Nephron (organoid): Measurements from ENCODE around the gene NPTXR.

Experiments used
- H3K27ac Mint-ChIP-seq, 3 experiments: 2 replicates each; pipeline ENCODE4 v1.8.0; 2020; ENCODE audit warnings: mixed read lengths in 3 of 3, mild to moderate bottlenecking in 2 of 3, moderate library complexity in 1 of 3
- H3K27me3 Mint-ChIP-seq: 2 replicates; pipeline ENCODE4 v1.8.0; 2021; ENCODE audit warnings: low read depth, mild to moderate bottlenecking, moderate library complexity, mixed read lengths
- H3K36me3 Mint-ChIP-seq: 2 replicates; pipeline ENCODE4 v1.8.0; 2020; ENCODE audit warnings: low read depth, mixed read lengths
- H3K4me1 Mint-ChIP-seq: 2 replicates; pipeline ENCODE4 v1.8.0; 2020; ENCODE audit warnings: mixed read lengths
- H3K4me3 Mint-ChIP-seq, 3 experiments: 2 replicates each; pipeline ENCODE4 v1.8.0; 2020; ENCODE audit warnings: mild to moderate bottlenecking in 3 of 3, mixed read lengths in 3 of 3, moderate library complexity in 2 of 3
- H3K9me3 Mint-ChIP-seq: 2 replicates; pipeline ENCODE4 v1.8.0; 2020; ENCODE audit warnings: mixed read lengths
- TF ChIP-seq, protein P1 (sequence below), 3 experiments: fragments of 200-600 bp; sonication (generic); IDR thresholded peaks; one replicate each; pipeline ENCODE4 v1.5.0; 2021; ENCODE audit warnings: antibody characterized with exemption in 3 of 3; ENCODE audit not compliant: unreplicated experiment in 3 of 3

NPTXR gene

DNA sequence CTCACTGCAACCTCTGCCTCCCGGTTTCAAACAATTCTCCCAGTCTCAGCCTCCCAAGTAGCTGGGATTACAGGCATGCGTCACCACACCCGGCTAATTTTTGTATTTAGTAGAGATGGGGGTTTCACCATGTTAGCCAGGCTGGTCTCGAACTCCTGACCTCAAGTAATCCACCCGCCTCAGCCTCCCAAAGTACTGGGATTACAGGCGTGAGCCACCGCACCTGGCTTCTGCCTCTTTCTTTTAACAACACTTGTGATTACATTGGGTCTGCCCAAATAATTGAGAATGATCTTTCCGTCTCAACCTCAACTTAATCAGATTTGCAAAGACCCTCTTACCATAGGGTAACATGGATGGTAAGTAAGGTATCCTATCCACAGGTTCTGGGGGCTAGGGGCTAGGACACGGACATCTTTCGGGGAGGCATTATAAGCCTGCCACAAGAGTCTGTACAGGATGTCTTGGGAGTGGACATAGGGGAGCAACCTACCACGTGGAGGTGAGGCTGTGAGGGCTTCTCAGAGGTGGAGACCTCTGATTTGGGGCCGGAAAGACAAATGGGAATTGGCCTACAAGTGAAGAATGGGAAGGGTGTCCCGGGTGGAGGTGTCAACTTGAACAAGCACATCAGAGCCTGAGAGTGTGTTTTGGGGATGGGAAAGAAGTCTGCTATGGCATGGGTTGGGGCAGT lies 30.8 kb upstream of the NPTXR start:
- Mint-ChIP-seq H3K36me3 (no peaks in the 10 kb centered on the region), H3K4me1 (peaks cover 25% of the 10 kb centered on the region), H3K9me3 (no peaks in the 10 kb centered on the region), H3K27me3 (peaks cover 11% of the 10 kb centered on the region), H3K27ac (peak overlapping the region; percentile 99 to 100 (median 99)), H3K4me3 (peak overlapping the region; percentile 60 to 97 (median 96))
- TF ChIP-seq, protein P1, sequence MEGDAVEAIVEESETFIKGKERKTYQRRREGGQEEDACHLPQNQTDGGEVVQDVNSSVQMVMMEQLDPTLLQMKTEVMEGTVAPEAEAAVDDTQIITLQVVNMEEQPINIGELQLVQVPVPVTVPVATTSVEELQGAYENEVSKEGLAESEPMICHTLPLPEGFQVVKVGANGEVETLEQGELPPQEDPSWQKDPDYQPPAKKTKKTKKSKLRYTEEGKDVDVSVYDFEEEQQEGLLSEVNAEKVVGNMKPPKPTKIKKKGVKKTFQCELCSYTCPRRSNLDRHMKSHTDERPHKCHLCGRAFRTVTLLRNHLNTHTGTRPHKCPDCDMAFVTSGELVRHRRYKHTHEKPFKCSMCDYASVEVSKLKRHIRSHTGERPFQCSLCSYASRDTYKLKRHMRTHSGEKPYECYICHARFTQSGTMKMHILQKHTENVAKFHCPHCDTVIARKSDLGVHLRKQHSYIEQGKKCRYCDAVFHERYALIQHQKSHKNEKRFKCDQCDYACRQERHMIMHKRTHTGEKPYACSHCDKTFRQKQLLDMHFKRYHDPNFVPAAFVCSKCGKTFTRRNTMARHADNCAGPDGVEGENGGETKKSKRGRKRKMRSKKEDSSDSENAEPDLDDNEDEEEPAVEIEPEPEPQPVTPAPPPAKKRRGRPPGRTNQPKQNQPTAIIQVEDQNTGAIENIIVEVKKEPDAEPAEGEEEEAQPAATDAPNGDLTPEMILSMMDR (IDR thresholded peaks at IDR 0.05; ENCODE audit: unreplicated experiment in 3 of 3) = no peak

DNA sequence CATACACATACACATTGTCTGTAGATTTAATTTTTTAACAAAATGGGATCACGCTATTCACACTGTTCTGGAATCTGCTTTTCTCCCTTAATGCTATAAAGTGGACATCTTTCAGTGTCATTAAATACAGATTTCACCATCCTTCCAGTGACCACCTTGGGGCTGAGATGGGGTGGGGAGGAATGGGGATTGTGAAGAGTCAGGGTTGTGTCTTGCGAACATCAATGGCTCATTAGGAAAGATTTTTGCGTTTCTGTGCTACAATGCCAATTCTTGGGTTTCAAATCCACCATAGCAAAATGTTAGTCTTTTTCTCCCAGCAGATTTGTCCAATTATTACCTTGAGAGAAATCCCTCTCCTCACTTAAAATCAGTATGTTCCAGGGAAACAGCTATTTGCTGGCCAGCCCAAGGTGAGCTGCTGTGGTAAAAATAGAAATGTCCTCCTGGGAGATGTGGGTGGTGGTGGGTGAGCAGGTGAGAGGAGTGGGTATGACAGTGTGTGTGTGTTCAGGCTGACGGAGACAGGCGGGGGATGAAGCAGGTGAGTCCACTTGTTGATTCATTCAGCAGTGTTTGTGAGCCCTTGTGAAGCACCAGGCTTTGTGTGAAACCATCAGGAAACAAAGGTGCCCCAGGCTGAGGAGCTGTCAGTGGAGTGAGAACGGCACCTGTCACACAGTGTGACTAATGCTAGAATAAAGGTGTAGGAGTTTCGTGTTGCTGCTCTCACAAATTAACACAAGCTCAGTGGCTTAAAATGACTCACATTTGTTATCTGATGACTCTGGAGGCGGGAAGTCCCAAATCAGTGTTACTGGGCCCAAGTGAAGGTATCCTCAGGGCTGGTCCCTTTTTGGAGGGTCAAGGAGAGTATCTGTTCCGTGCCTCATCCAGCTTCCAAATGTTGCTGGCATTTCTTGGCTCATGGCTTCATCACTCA lies 29.9 kb upstream of the NPTXR start:
- peaks cover 34% of the 10 kb centered on the region for H3K4me1 Mint-ChIP-seq
- H3K36me3 Mint-ChIP-seq = no peaks in the 10 kb centered on the region
- H3K27ac Mint-ChIP-seq = peak overlapping the region; percentile 99 to 100 (median 99)
- H3K27me3 Mint-ChIP-seq = peaks cover 11% of the 10 kb centered on the region
- H3K9me3 Mint-ChIP-seq = no peaks in the 10 kb centered on the region
- TF ChIP-seq, protein P1 (IDR thresholded peaks at IDR 0.05; ENCODE audit: unreplicated experiment in 3 of 3) = no peak
- peak overlapping the region; percentile 95 to 97 (median 96) for H3K4me3 Mint-ChIP-seq

DNA sequence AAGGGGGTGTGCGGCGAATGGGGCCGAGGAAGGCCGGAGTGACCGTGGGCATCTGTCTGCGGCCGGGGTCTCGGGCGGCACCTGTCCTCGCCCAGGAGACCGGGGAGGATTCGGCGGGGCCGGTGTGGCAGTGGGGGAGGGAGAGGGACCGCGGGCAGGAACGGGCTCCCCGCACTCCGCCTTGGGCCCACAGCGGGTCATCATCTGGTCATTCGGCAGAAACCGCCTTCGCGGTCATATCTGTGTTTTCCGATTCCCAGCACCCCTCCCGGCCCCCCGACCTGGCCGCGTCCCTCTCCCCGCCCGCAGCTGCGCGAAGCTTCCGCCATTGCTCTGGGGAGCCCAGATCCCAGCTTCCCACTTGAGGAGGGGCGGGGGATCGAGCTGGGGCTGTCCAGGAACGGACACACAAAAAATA lies 29.0 kb upstream of the NPTXR start:
- TF ChIP-seq, protein P1 (IDR thresholded peaks at IDR 0.05; ENCODE audit: unreplicated experiment in 3 of 3) = no peak
- no peaks in the 10 kb centered on the region for H3K36me3 Mint-ChIP-seq
- H3K4me1 Mint-ChIP-seq = peaks cover 40% of the 10 kb centered on the region
- peak overlapping the region; percentile 95 to 97 (median 96) for H3K4me3 Mint-ChIP-seq
- peaks cover 11% of the 10 kb centered on the region for H3K27me3 Mint-ChIP-seq
- H3K27ac Mint-ChIP-seq = peak overlapping the region; percentile 99 to 100 (median 99)
- no peaks in the 10 kb centered on the region for H3K9me3 Mint-ChIP-seq

DNA sequence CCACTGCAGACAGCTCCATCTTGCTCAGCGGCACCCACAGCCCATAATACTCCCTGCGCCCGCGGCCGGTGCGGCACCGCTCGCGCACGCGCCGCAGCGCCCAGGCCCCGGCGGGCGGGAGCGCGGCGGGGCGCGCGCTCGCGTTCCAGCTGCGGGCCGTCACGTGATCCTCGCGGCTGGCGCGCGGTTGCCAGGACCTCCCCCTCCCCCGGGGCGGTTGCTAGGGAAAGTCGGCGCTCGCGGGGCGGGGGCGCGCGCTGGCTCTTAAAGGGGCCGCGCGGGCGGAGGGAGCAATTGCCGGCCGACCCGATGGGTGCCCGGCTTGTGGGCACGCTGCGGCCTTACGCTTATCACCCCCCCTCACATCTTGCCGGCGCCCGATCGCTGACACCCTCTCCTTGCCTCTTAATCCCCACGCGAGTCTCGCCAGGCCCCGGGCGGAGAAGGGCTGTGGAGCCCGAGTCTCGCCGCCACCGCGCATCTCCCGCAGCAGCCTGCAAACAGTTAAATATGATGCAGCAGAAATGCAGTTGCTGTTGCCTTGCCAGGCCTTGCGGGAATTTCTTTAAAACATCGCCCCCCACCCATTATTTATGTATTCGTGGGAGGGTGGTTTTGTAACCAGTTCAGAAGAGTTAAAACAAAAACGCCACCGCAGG lies 28.5 kb upstream of the NPTXR start, which contains the start of gene CBX6:
Gene CBX6, minus strand, starts transcription at position 45 of the 659 bp plus-strand sequence. Its CDS starts 26 bp downstream, at position 19.
- Mint-ChIP-seq H3K36me3 (no peaks in the 10 kb centered on the region), H3K27ac (peak within 1 kb of the TSS; percentile 99 to 100 (median 99)), H3K4me1 (peaks cover 40% of the 10 kb centered on the region), H3K9me3 (no peaks in the 10 kb centered on the region), H3K27me3 (peaks cover 11% of the 10 kb centered on the region), H3K4me3 (peak within 1 kb of the TSS; percentile 95 to 97 (median 96))
- TF ChIP-seq, protein P1 (IDR thresholded peaks at IDR 0.05; ENCODE audit: unreplicated experiment in 3 of 3) = no peak

DNA sequence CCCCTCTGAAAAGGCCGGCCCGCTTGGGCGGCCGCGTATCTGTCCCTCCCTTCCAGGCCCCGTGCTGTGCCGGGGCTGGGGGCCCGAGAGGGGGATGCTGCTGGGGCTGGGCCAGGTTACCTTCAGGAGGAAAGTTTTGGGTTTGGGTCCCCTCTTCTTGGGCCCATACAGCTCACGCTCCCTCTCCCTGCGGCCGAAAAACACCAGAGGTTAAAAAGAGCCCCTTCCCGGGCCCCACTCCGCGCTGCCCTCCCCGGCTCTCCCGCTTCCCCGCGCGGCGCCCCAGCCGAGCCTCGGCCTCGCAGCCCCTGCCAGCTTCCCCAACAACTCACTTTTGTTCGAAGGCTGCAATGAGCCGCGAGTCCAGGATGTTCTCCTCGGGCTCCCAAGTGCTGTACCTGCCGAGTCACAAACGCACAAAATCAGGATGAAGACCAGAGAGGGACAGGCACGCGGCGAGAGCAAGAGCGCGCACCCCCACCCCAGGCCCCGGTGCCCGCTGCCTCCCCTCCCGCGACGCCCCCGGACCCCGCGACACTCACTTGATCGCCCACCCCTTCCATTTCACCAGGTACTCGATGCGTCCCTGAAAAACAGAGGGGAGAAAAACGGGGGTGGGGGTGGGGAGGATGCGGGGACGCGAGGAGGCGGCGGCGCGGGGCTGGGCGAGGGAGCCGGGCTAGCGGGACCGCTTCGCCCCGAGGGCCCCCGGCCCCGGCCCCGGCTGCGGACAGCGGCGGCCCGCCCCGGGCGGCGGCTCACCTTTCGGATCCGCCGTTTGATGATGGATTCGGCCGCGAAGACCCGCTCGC lies 27.7 kb upstream of the NPTXR start:
- H3K9me3 Mint-ChIP-seq = no peaks in the 10 kb centered on the region
- TF ChIP-seq, protein P1 (IDR thresholded peaks at IDR 0.05; ENCODE audit: unreplicated experiment in 3 of 3) = no peak
- peaks cover 40% of the 10 kb centered on the region for H3K4me1 Mint-ChIP-seq
- H3K27me3 Mint-ChIP-seq = peaks cover 11% of the 10 kb centered on the region
- H3K36me3 Mint-ChIP-seq = no peaks in the 10 kb centered on the region
- H3K4me3 Mint-ChIP-seq = peak overlapping the region; percentile 95 to 97 (median 96)
- H3K27ac Mint-ChIP-seq = peak overlapping the region; percentile 83 to 99 (median 93)
